ENCODE data around the gene METRN. TPM values are rescaled to one million over a fixed set of nuclear protein-coding genes. Genes with fewer than 3 reads are reported as not detected.

Gene METRN
- total RNA-seq, 2 donors from 2014 or later, result 52.0 to 78.2 TPM

DNA sequence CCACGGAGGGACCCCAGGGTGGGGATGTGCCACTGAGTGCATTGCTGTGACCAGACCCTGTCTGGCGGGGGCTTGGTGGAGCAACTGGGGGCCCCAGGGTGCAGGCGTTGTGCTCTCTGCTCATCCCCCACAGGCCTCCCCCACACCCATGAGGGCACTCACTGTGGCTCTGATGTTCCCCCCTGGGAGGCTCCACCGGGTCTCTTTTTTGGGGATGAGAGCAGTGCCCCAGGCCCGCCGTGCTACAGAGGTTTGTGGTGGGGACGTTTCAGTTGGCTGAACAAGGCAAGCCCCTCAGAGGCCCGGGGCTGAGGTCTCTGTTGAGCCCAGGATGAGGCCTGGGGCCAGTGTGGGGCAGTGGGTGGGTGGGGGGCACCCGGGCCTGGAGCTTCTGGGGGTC is 8.8 kb downstream of the METRN start:
- Histone ChIP-seq H3K27ac (no peak overlapping the region), H3K4me3 (no peak overlapping the region), H3K9me3 (no peaks in the 10 kb centered on the region), H3K27me3 (replicated peaks; ENCODE audit: insufficient read depth) (no peaks in the 10 kb centered on the region), H3K36me3 (no peaks in the 10 kb centered on the region), H3K4me1 (replicated peaks) (peaks cover 32% of the 10 kb centered on the region)
- TF ChIP-seq, protein P1, sequence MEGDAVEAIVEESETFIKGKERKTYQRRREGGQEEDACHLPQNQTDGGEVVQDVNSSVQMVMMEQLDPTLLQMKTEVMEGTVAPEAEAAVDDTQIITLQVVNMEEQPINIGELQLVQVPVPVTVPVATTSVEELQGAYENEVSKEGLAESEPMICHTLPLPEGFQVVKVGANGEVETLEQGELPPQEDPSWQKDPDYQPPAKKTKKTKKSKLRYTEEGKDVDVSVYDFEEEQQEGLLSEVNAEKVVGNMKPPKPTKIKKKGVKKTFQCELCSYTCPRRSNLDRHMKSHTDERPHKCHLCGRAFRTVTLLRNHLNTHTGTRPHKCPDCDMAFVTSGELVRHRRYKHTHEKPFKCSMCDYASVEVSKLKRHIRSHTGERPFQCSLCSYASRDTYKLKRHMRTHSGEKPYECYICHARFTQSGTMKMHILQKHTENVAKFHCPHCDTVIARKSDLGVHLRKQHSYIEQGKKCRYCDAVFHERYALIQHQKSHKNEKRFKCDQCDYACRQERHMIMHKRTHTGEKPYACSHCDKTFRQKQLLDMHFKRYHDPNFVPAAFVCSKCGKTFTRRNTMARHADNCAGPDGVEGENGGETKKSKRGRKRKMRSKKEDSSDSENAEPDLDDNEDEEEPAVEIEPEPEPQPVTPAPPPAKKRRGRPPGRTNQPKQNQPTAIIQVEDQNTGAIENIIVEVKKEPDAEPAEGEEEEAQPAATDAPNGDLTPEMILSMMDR (IDR thresholded peaks at IDR 0.05), result no peak
- TF ChIP-seq POLR2A (IDR thresholded peaks at IDR 0.05) (no peak), POLR2AphosphoS5 (IDR thresholded peaks at IDR 0.05) (no peak)
- intact Hi-C loops (cut with DNase I), result no loop called here
- no peak for DNase-seq (ENCODE audit: low spot score)
- 83% methylated on average over 9 of the region's 9 CpGs for WGBS

DNA sequence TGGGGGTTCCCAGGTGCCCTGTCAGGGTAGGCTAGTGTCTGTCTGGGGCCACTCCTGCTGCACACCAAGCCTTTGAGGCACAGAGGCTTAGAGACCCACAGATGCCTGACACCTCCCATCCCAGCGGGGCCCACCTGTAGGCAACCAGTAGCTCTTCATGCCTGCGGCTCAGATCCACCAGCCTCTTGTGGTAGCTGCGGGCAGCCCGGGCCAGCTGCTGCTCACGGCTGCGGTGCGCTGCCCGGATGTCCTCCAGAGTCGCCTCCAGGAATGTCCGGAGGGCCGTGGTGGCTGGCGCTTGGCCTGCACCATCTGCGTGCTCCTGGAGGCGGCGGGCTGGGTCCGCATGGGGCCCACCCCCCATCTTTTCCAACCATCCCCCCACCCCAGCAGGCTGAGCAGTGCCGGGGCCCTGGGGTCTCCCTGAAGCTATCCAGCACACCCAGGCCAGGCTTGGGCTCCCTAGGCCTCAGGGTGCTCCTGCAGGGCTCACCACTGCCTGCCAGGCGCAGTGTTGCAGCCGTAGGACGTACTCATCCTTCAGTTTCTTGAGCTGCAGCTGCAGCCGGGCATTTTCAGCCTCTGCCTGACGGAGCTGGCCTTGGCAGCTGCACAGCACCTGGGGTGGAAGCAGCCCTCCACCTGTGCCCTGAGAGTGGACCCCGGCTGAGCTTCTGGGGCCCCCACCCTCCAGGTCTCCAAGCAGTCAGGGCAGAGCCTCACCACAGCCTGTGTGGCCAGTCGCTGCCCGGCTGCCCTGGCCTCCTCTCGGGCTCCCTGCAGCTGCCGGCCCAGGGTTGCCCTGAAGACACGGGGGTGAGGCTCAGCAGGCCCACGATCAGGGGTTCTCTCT is 9.5 kb downstream of the METRN start:
- DNase-seq (ENCODE audit: low spot score), result no peak
- Histone ChIP-seq H3K9me3 (no peaks in the 10 kb centered on the region), H3K27me3 (replicated peaks; ENCODE audit: insufficient read depth) (no peaks in the 10 kb centered on the region), H3K36me3 (no peaks in the 10 kb centered on the region), H3K4me1 (replicated peaks) (peaks cover 33% of the 10 kb centered on the region), H3K4me3 (no peak overlapping the region), H3K27ac (no peak overlapping the region)
- TF ChIP-seq, protein P1 (IDR thresholded peaks at IDR 0.05), result no peak
- TF ChIP-seq POLR2AphosphoS5 (IDR thresholded peaks at IDR 0.05) (no peak), POLR2A (IDR thresholded peaks at IDR 0.05) (no peak)
- intact Hi-C loops (cut with DNase I), result no loop called here
- WGBS, result 82% methylated on average over 24 of the region's 29 CpGs

- intact Hi-C loops (cut with DNase I), result no loop called here
- H3K27ac ChIP-seq, result no peak overlapping the region
- no CpG with 5 or more reads among the region's 7 CpGs for WGBS
- no peak overlapping the region for H3K4me3 ChIP-seq
- H3K27me3 ChIP-seq (replicated peaks; ENCODE audit: insufficient read depth), result no peaks in the 10 kb centered on the region
- no peaks in the 10 kb centered on the region for H3K36me3 ChIP-seq
- H3K4me1 ChIP-seq (replicated peaks), result peaks cover 30% of the 10 kb centered on the region
- TF ChIP-seq POLR2A (IDR thresholded peaks at IDR 0.05) (no peak), POLR2AphosphoS5 (IDR thresholded peaks at IDR 0.05) (no peak)
- TF ChIP-seq, protein P1 (IDR thresholded peaks at IDR 0.05), result no peak
- H3K9me3 ChIP-seq, result no peaks in the 10 kb centered on the region
- DNase-seq (ENCODE audit: low spot score), result no peak
Observed at GRCh38 chr16:725041-725376, 10.1 kb downstream of the METRN start.

DNA sequence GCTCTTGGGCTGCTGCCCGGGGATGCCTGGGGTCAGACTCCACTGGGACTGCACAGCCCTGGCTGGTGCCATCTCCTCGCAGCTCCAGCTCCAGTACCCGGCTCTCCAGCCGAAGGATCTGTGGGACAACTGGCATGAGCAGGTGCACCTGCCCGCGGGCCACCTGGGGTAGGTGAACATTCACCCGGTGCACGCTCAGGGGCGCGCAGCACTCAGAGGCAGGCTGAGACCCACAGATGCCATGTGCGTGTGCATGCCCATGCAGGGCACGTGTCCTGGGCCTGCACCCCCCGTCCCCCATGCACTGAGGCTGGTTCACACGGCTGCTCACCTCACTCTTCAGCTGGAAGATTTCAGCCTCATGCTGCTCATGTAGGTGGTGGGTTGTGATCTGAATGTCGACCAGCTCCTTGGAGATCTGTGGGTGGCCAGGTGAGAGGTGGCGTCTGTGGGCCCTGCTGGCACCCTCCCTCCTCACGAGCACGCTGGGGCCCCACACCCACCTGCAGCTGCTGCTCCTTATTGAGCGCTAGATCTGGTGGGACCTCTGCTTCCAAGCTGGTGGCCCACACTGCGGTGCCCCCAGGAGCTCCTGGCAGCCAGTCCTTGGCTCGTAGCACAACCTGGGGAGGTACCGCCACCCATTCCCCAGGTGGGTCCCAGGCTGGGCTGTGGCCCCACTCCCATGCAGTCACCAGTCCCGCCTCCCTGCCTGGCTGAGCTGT is 10.7 kb downstream of the METRN start:
- Histone ChIP-seq H3K9me3 (no peaks in the 10 kb centered on the region), H3K36me3 (no peaks in the 10 kb centered on the region), H3K27me3 (replicated peaks; ENCODE audit: insufficient read depth) (no peaks in the 10 kb centered on the region), H3K27ac (no peak overlapping the region), H3K4me1 (replicated peaks) (peaks cover 24% of the 10 kb centered on the region), H3K4me3 (no peak overlapping the region)
- TF ChIP-seq POLR2A (IDR thresholded peaks at IDR 0.05) (no peak), POLR2AphosphoS5 (IDR thresholded peaks at IDR 0.05) (no peak)
- TF ChIP-seq, protein P1 (IDR thresholded peaks at IDR 0.05), result no peak
- intact Hi-C loops (cut with DNase I), result no loop called here
- WGBS, result 62% methylated on average over 16 of the region's 23 CpGs
- no peak for DNase-seq (ENCODE audit: low spot score)

GRCh38 chr16:726188-726437 is 11.2 kb downstream of the METRN start:
- Histone ChIP-seq H3K4me1 (replicated peaks) (peaks cover 24% of the 10 kb centered on the region), H3K27me3 (replicated peaks; ENCODE audit: insufficient read depth) (no peaks in the 10 kb centered on the region), H3K9me3 (no peaks in the 10 kb centered on the region), H3K36me3 (no peaks in the 10 kb centered on the region), H3K27ac (no peak overlapping the region), H3K4me3 (no peak overlapping the region)
- TF ChIP-seq POLR2A (IDR thresholded peaks at IDR 0.05) (no peak), POLR2AphosphoS5 (IDR thresholded peaks at IDR 0.05) (no peak)
- TF ChIP-seq, protein P1 (IDR thresholded peaks at IDR 0.05), result no peak
- whole genome bisulfite sequencing, result 23% methylated on average over 8 of the region's 9 CpGs
- intact Hi-C loops (cut with DNase I), result no loop called here
- DNase-seq (ENCODE audit: low spot score), result no peak

Measured in prostate gland (tissue), 2 donors.